GM23248 (cell line): ENCODE data around the gene TP63. TPM values are rescaled to one million over a fixed set of nuclear protein-coding genes. Genes with fewer than 3 reads are reported as not detected.

ENCODE experiments used
- DNase-seq: peaks from one replicate; pipeline ENCODE4 v3.0.0-alpha.2; 2015
- H2AFZ ChIP-seq: fragments of 200-600 bp; sonication (generic); 2 replicates; pipeline ENCODE4 v1.6.1; 2016; ENCODE audit warnings: antibody characterized with exemption
- H3F3A ChIP-seq: fragments of 200-600 bp; sonication (generic); 2 replicates; pipeline ENCODE4 v1.6.1; 2016; ENCODE audit warnings: mild to moderate bottlenecking, antibody characterized with exemption, mixed run types; ENCODE audit not compliant: insufficient read depth
- H3K27ac ChIP-seq: fragments of 200-600 bp; sonication (generic); 2 replicates; pipeline ENCODE4 v1.5.1; 2016; ENCODE audit warnings: mild to moderate bottlenecking
- H3K27me3 ChIP-seq: fragments of 200-600 bp; sonication (generic); replicated peaks from 2 replicates; pipeline ENCODE4 v1.6.1; 2016; ENCODE audit warnings: mild to moderate bottlenecking; ENCODE audit not compliant: insufficient read depth
- H3K36me3 ChIP-seq: fragments of 200-600 bp; sonication (generic); 2 replicates; pipeline ENCODE4 v1.6.1; 2016; ENCODE audit warnings: low read depth, mild to moderate bottlenecking
- H3K4me1 ChIP-seq: fragments of 200-600 bp; sonication (generic); 2 replicates; pipeline ENCODE4 v1.6.1; 2016; ENCODE audit warnings: mild to moderate bottlenecking; ENCODE audit not compliant: insufficient read depth
- H3K4me2 ChIP-seq: fragments of 200-600 bp; sonication (generic); one replicate; pipeline ENCODE4 v1.6.1; 2016; ENCODE audit warnings: mild to moderate bottlenecking; ENCODE audit not compliant: unreplicated experiment
- H3K4me3 ChIP-seq: fragments of 200-600 bp; sonication (generic); 2 replicates; pipeline ENCODE4 v1.5.1; 2016; ENCODE audit warnings: mild to moderate bottlenecking
- H3K79me2 ChIP-seq: fragments of 200-600 bp; sonication (generic); 2 replicates; pipeline ENCODE4 v1.6.1; 2016; ENCODE audit warnings: mild to moderate bottlenecking; ENCODE audit not compliant: insufficient read depth
- H3K9ac ChIP-seq: fragments of 200-600 bp; sonication (generic); 2 replicates; pipeline ENCODE4 v1.6.1; 2016; ENCODE audit warnings: mild to moderate bottlenecking
- H3K9me2 ChIP-seq: fragments of 200-600 bp; sonication (generic); 2 replicates; pipeline ENCODE4 v1.6.1; 2016; ENCODE audit warnings: mixed run types, mild to moderate bottlenecking, moderate library complexity; ENCODE audit not compliant: insufficient read depth
- H3K9me3 ChIP-seq: fragments of 200-600 bp; sonication (generic); one replicate; pipeline ENCODE4 v1.6.1; 2017; ENCODE audit warnings: low read depth
- H4K20me1 ChIP-seq: fragments of 200-600 bp; sonication (generic); 2 replicates; pipeline ENCODE4 v1.6.0; 2016; ENCODE audit not compliant: insufficient read depth
- EZH2 ChIP-seq: fragments of 200-600 bp; sonication (generic); IDR thresholded peaks from 2 replicates; pipeline ENCODE4 v1.6.1; 2018; ENCODE audit warnings: antibody characterized with exemption, mild to moderate bottlenecking; ENCODE audit not compliant: insufficient read depth, poor library complexity, severe bottlenecking
- EZH2phosphoT487 ChIP-seq: fragments of 200-600 bp; sonication (generic); IDR thresholded peaks from 2 replicates; pipeline ENCODE4 v1.6.1; 2018; ENCODE audit warnings: antibody characterized with exemption, moderate library complexity, mild to moderate bottlenecking, low read depth; ENCODE audit not compliant: insufficient read depth
- WGBS, 2 experiments: methylation state at CpG; one replicate each; pipeline ENCODE4 v1.1.6; 2015 to 2017; ENCODE audit warnings: low lambda C conversion rate in 2 of 2, low coverage in 1 of 2; ENCODE audit errors: missing lambda C conversion rate in 2 of 2; 5-methylcytosine and 5-hydroxymethylcytosine counted together
- in situ Hi-C: fragments of 300-500 bp; cut with MboI; formaldehyde crosslinking; loops from 2 replicates; pipeline ENCODE4 v1.15.0; 2020
- polyA plus RNA-seq: library from polyadenylated mRNA; unstranded; fragments of >200 nt; fragmentation: Nextera tagmentation; extraction: Ambion mirVana; gene quantifications from 2 replicates; pipeline ENCODE4 v1.2.1, GENCODE V29; 2016
- total RNA-seq: library from RNA; depleted of rRNA; stranded (reverse); fragments of >200 nt; shearing (Covaris generic); gene quantifications from 2 replicates; pipeline ENCODE4 v1.2.3, GENCODE V29; 2014

The TP63 gene
- total and polyA plus RNA-seq, 2 experiments from 2014 or later, result not detected

DNA sequence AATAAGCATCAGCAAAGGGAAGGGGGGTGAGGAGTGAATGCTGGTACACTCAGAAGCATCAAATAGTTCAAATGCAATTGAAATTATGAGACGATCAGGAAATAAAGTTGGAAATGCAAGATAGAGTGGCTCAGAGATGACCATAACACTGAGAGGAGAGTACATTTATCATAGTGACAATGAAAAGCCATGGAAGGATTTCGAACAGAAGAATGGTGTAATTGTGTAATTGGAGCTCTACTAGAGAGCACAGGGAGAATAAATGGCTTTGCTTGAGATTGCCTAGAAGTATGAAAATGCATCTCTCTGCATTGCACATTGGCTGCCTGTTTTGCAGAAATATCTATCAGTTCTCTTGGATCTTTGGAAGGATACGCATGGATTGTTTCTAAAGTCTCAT is 163.3 kb downstream of the TP63 start:
- WGBS, 2 experiments, result 82 to 85% methylated on average over 3 of the region's 3 CpGs
- Histone ChIP-seq H3K9me2 (no peaks in the 10 kb centered on the region; the same call in 1 of the 2 replicates), H3K4me1 (no peaks in the 10 kb centered on the region), H2AFZ (no peak overlapping the region), H3K4me2 (no peak overlapping the region), H3K9me3 (no peaks in the 10 kb centered on the region), H3K27ac (no peak overlapping the region), H3K9ac (no peak overlapping the region), H3F3A (no peaks in the 10 kb centered on the region), H3K4me3 (no peak overlapping the region), H3K79me2 (no peaks in the 10 kb centered on the region), H4K20me1 (no peaks in the 10 kb centered on the region), H3K36me3 (no peaks in the 10 kb centered on the region), H3K27me3 (no peaks in the 10 kb centered on the region)
- in situ Hi-C loops, result no loop called here
- no peak for TF ChIP-seq EZH2
- no peak for TF ChIP-seq EZH2phosphoT487
- DNase-seq, result no peak

DNA sequence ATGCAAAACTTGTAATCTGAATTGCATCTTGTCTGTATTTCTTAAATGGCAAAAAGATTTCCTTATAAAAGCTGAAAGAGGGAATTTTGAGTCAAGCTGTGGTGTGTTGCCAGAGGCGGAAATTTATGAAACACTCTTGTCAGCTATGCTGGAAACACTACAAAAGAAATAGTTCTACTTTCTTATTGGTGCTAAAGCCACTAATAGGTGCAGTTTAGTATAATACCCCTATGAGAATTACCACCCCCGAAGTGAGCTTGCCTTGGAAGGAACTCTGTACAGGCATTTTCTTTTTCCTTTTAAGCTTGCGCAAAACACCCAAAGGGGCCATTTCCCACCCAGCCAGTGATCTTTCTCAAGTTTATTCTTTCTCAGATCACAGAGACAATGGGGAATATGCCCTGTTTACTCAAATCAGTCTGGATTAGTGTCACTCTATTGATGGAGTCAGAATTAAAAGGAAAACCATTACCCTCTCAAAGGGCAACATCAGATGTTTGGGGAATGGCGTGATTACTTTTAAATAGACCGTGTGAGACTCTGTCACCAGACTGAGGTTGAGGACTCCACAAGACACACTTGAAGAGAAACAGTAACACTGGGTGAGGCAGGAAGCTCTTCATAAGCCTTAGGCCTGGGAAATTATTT is 166.0 kb downstream of the TP63 start:
- H3K4me3 ChIP-seq, result no peak overlapping the region
- no peaks in the 10 kb centered on the region for H3K36me3 ChIP-seq
- no peaks in the 10 kb centered on the region for H3K27me3 ChIP-seq
- H3K27ac ChIP-seq, result no peak overlapping the region
- H3K4me1 ChIP-seq, result no peaks in the 10 kb centered on the region
- H2AFZ ChIP-seq, result no peak overlapping the region
- H3K9me3 ChIP-seq, result no peaks in the 10 kb centered on the region
- no peak for TF ChIP-seq EZH2
- no peak for TF ChIP-seq EZH2phosphoT487
- no peaks in the 10 kb centered on the region for H3F3A ChIP-seq
- H3K79me2 ChIP-seq, result no peaks in the 10 kb centered on the region
- H4K20me1 ChIP-seq, result no peaks in the 10 kb centered on the region
- in situ Hi-C loops, result no loop called here
- no peaks in the 10 kb centered on the region; the same call in 1 of the 2 replicates for H3K9me2 ChIP-seq
- WGBS, 2 experiments, result 92 to 97% methylated on average over 5 of the region's 5 CpGs
- no peak overlapping the region for H3K4me2 ChIP-seq
- no peak overlapping the region for H3K9ac ChIP-seq
- DNase-seq, result no peak

DNA sequence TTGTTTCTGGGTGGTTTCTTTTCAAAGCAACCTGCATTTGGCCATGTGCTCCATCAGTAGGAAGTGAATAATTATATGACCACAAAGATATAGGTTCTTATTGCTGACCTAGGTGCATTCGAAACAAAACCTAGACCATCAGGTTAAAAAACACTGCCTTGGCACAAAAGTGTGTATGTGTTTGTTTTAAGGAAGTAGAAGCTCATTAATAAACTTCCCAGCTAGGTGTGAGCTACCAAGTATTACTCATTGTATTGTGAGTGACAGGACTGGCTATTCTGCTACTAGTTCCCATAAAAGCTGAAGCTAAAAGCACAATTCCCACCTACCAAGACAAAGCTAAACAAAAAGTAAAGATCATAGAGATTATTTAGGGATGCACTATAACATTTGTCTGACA is 168.2 kb downstream of the TP63 start:
- Histone ChIP-seq H3F3A (no peaks in the 10 kb centered on the region), H3K4me3 (no peak overlapping the region), H3K4me2 (no peak overlapping the region), H3K27me3 (no peaks in the 10 kb centered on the region), H3K36me3 (no peaks in the 10 kb centered on the region), H3K9ac (no peak overlapping the region), H3K4me1 (no peaks in the 10 kb centered on the region), H3K9me2 (no peaks in the 10 kb centered on the region; the same call in 1 of the 2 replicates), H3K27ac (no peak overlapping the region), H2AFZ (no peak overlapping the region), H3K79me2 (no peaks in the 10 kb centered on the region), H4K20me1 (no peaks in the 10 kb centered on the region), H3K9me3 (no peaks in the 10 kb centered on the region)
- no peak for DNase-seq
- in situ Hi-C loops, result no loop called here
- TF ChIP-seq EZH2phosphoT487 (no peak), EZH2 (no peak)
- 94 to 97% methylated on average over 1 of the region's 1 CpG for WGBS, 2 experiments

- H3K79me2 ChIP-seq, result no peaks in the 10 kb centered on the region
- no peak overlapping the region for H3K27ac ChIP-seq
- DNase-seq, result no peak
- no peak overlapping the region for H3K9ac ChIP-seq
- H3K9me2 ChIP-seq, result no peaks in the 10 kb centered on the region; the same call in 1 of the 2 replicates
- H3K27me3 ChIP-seq, result no peaks in the 10 kb centered on the region
- no peaks in the 10 kb centered on the region for H4K20me1 ChIP-seq
- 92 to 96% methylated on average over 7 of the region's 7 CpGs for WGBS, 2 experiments
- no peak for TF ChIP-seq EZH2
- no peak for TF ChIP-seq EZH2phosphoT487
- H3K4me3 ChIP-seq, result no peak overlapping the region
- no peaks in the 10 kb centered on the region for H3F3A ChIP-seq
- no peaks in the 10 kb centered on the region for H3K4me1 ChIP-seq
- no peak overlapping the region for H2AFZ ChIP-seq
- no peaks in the 10 kb centered on the region for H3K9me3 ChIP-seq
- H3K36me3 ChIP-seq, result no peaks in the 10 kb centered on the region
- in situ Hi-C loops, result no loop called here
- no peak overlapping the region for H3K4me2 ChIP-seq
These were observed 169.2 kb downstream of the TP63 start for GRCh38 chr3:189800436-189800835.
